Measurements from ENCODE around the gene AIFM3. TPM values are rescaled to one million over a fixed set of nuclear protein-coding genes. Genes with fewer than 3 reads are reported as not detected.

The AIFM3 gene
- total RNA-seq, 1 experiment from 2014 or later = 9.7 TPM

DNA sequence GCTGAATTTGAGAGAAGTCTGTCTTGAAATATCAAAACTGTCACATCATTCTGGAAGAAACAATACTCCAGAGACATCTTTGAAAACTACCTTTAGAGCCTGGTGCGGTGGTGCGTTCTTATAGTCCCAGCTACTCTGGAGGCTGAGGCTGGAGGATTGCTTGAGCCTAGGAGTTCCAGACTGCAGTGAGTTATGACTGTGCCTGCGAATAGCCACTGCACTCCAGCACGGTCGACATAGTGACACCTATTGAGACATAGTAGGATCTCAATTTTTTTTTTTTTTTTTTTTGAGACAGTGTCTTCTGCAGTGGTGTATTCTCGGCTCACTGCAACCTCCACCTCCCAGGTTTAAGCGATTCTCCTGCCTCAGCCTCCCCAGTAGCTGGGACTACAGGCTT, 11.5 kb upstream of the AIFM3 start:
- peaks cover 15 to 37% of the 10 kb centered on the region in 2 experiments for H3K4me1 ChIP-seq (ENCODE audit: control insufficient read depth in 1 of 2, insufficient read depth in 2 of 2, low read length in 2 of 2)
- peak overlapping the region in 1 of 2 experiments; percentile 98; a peak in 3 of 4 replicates for H3K4me3 ChIP-seq (replicated peaks in 1 of 2; ENCODE audit: low read depth in 1 of 2, low read length in 2 of 2)
- H2AFZ ChIP-seq (ENCODE audit: low read depth, low read length, poor library complexity, severe bottlenecking) = no peak overlapping the region
- H3K4me2 ChIP-seq (ENCODE audit: low read length) = peak overlapping the region; percentile 96
- intact Hi-C loops (cut with micrococcal nuclease) = loop anchor here (5.0 kb wide), 1 partner anchor 38 kb away; the partner anchor contains the start of gene CRKL
- peaks cover 18 to 26% of the 10 kb centered on the region in 2 experiments; a peak in 3 of 4 replicates for H3K36me3 ChIP-seq (ENCODE audit: control insufficient read depth in 1 of 2, insufficient read depth in 2 of 2, low read length in 2 of 2)
- CTCF ChIA-PET = interaction anchor here (0.6 to 4.4 kb wide), 7 partner anchors 18 to 143 kb away, joined by 3 to 21 read pairs (median 5); partner anchors contain the start of gene CRKL
- no peak for ATAC-seq
- peaks cover 9% of the 10 kb centered on the region; the same call in 1 of the 2 replicates for H4K20me1 ChIP-seq (ENCODE audit: insufficient read depth)
- peak; percentile 22 for DNase-seq (ENCODE audit: low read depth, low spot score)
- H3K79me2 ChIP-seq (ENCODE audit: insufficient read depth, low read length) = peaks cover 44% of the 10 kb centered on the region
- H3K9ac ChIP-seq (ENCODE audit: low read length) = peak overlapping the region; percentile 96; the same call in 1 of the 2 replicates
- no TSS peak for BruUV-seq (replicated peaks)
- H3K27me3 ChIP-seq (ENCODE audit: insufficient read depth, low read length) = no peaks in the 10 kb centered on the region
- POLR2A ChIA-PET = no interaction called here
- H3K27ac ChIP-seq (ENCODE audit: low read depth, low read length) = peak overlapping the region; percentile 96
- TF ChIP-seq SIN3A (IDR thresholded peaks at IDR 0.05; ENCODE audit: low read depth) (no peak), CBX3 (IDR thresholded peaks at IDR 0.05; ENCODE audit: low read depth) (no peak)
- no peaks in the 10 kb centered on the region for H3K9me3 ChIP-seq (ENCODE audit: control insufficient read depth in 1 of 2, insufficient read depth in 1 of 2, low read depth in 1 of 2, low read length in 2 of 2)
- RAD21 ChIA-PET (ENCODE audit: low non-redundant PET in 1 of 2, low total read pairs in 2 of 2, uncharacterized antibody in 2 of 2, unreplicated experiment in 2 of 2) = interaction anchor here in 1 of 2 experiments (1.3 kb wide), 1 partner anchor 69 kb away, joined by 5 read pairs; no protein-coding TSS in a partner anchor
- H3K9me2 ChIP-seq (ENCODE audit: insufficient read depth) = no peaks in the 10 kb centered on the region

DNA sequence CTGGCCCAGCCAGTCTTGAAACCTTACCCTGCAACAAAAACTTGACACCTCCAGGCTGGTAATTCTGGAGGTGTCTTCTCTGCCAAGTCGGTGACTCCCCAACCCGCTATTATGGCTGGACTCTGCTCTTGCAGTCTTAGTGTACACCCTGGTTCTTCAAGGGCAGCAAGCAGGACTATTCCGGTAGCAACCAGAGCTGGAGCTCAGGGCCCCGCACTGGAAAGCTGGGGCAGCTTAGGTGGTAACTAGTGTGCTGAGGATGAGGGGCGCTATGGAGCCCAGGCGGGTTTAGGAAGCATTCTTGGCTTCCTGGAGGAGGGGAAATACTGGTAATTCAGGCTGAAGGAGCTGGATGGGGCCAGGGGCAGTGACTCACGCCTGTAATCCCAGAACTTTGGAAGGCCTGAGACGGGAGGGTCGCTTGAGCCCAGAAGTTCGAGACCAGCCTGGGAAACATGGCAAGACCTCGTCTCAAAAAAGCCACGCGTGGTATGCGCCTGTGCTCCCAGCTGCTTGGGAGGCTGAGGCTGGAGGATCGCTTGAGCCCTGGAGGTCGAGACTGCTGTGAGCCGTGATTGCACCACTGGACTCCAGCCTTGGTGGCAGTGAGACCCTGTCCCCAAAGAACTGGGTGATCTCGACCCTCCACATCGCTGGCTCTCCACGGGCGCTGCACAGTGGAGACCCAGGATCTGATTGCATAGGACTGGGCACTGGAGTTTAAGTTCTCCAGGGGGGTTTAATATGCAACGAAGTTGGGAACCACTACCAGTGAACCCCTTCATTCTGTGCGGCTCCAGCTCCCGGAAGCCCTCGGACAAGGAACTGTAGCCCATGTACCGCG, 10.6 kb upstream of the AIFM3 start:
- POLR2A ChIA-PET = interaction anchor here (0.6 to 3.3 kb wide), 5 partner anchors 15 to 71 kb away, joined by 3 to 21 read pairs (median 4); partner anchors contain the start of genes CRKL and LZTR1
- TF ChIP-seq SRF (IDR thresholded peaks at IDR 0.05; ENCODE audit: low read depth) (no peak), POLR2A (IDR thresholded peaks at IDR 0.05; ENCODE audit: borderline replicate concordance, extremely low read depth, insufficient read depth, insufficient read length) (no peak), ZNF274 (IDR thresholded peaks at IDR 0.05; ENCODE audit: low read depth, low read length) (no peak), SIN3A (IDR thresholded peaks at IDR 0.05; ENCODE audit: low read depth) (no peak), EZH2phosphoT487 (IDR thresholded peaks at IDR 0.05; ENCODE audit: borderline replicate concordance) (no peak), YY1 (IDR thresholded peaks at IDR 0.05; ENCODE audit: extremely low read depth, insufficient replicate concordance, low read depth, low read length) (peak; percentile 57), SP1 (IDR thresholded peaks at IDR 0.05; ENCODE audit: low read depth) (no peak), ZFX (IDR thresholded peaks at IDR 0.05) (no peak), CEBPB (IDR thresholded peaks at IDR 0.05; ENCODE audit: low read depth) (no peak), ELF1 (IDR thresholded peaks at IDR 0.05; ENCODE audit: borderline replicate concordance, low read depth) (no peak), FOSL1 (IDR thresholded peaks at IDR 0.05; ENCODE audit: low read depth) (no peak)
- TF ChIP-seq, protein P1, sequence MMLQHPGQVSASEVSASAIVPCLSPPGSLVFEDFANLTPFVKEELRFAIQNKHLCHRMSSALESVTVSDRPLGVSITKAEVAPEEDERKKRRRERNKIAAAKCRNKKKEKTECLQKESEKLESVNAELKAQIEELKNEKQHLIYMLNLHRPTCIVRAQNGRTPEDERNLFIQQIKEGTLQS (IDR thresholded peaks at IDR 0.05) = no peak
- TF ChIP-seq, protein P2, sequence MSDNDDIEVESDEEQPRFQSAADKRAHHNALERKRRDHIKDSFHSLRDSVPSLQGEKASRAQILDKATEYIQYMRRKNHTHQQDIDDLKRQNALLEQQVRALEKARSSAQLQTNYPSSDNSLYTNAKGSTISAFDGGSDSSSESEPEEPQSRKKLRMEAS (IDR thresholded peaks at IDR 0.05) = peak; percentile 64
- TF ChIP-seq, protein P3, sequence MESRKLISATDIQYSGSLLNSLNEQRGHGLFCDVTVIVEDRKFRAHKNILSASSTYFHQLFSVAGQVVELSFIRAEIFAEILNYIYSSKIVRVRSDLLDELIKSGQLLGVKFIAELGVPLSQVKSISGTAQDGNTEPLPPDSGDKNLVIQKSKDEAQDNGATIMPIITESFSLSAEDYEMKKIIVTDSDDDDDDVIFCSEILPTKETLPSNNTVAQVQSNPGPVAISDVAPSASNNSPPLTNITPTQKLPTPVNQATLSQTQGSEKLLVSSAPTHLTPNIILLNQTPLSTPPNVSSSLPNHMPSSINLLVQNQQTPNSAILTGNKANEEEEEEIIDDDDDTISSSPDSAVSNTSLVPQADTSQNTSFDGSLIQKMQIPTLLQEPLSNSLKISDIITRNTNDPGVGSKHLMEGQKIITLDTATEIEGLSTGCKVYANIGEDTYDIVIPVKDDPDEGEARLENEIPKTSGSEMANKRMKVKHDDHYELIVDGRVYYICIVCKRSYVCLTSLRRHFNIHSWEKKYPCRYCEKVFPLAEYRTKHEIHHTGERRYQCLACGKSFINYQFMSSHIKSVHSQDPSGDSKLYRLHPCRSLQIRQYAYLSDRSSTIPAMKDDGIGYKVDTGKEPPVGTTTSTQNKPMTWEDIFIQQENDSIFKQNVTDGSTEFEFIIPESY (IDR thresholded peaks at IDR 0.05; ENCODE audit: extremely low read depth, insufficient replicate concordance, low read length) = no peak

More for the DNA sequence above, 10.6 kb upstream of the AIFM3 start:
- ChIA-PET RAD21 (ENCODE audit: low non-redundant PET in 1 of 2, low total read pairs in 2 of 2, uncharacterized antibody in 2 of 2, unreplicated experiment in 2 of 2) (interaction anchor here (0.6 to 1.3 kb wide), 2 partner anchors 29 to 70 kb away, joined by 3 to 5 read pairs; no protein-coding TSS in a partner anchor), CTCF (interaction anchor here (0.7 to 4.4 kb wide), 10 partner anchors 9 to 153 kb away, joined by 3 to 21 read pairs (median 5); partner anchors contain the start of genes CRKL and LZTR1)
- peak overlapping the region; percentile 81 to 98 for H3K4me3 ChIP-seq (replicated peaks in 1 of 2; ENCODE audit: low read depth in 1 of 2, low read length in 2 of 2)
- H3K27ac ChIP-seq (ENCODE audit: low read depth, low read length) = peak overlapping the region; percentile 96
- H2AFZ ChIP-seq (ENCODE audit: low read depth, low read length, poor library complexity, severe bottlenecking) = no peak overlapping the region
- ATAC-seq = peak; percentile 62
- H3K36me3 ChIP-seq (ENCODE audit: control insufficient read depth in 1 of 2, insufficient read depth in 2 of 2, low read length in 2 of 2) = peaks cover 9 to 17% of the 10 kb centered on the region in 2 experiments; a peak in 3 of 4 replicates
- DNase-seq (ENCODE audit: low read depth, low spot score) = peak; percentile 73
- H3K27me3 ChIP-seq (ENCODE audit: insufficient read depth, low read length) = no peaks in the 10 kb centered on the region
- peak overlapping the region; percentile 96 for H3K9ac ChIP-seq (ENCODE audit: low read length)
- peaks cover 5% of the 10 kb centered on the region; the same call in 1 of the 2 replicates for H4K20me1 ChIP-seq (ENCODE audit: insufficient read depth)
- BruUV-seq (replicated peaks) = TSS peak; percentile 48
- H3K4me2 ChIP-seq (ENCODE audit: low read length) = peak overlapping the region; percentile 96
- H3K4me1 ChIP-seq (ENCODE audit: control insufficient read depth in 1 of 2, insufficient read depth in 2 of 2, low read length in 2 of 2) = peaks cover 15 to 38% of the 10 kb centered on the region in 2 experiments
- H3K79me2 ChIP-seq (ENCODE audit: insufficient read depth, low read length) = peaks cover 35% of the 10 kb centered on the region
- H3K9me3 ChIP-seq (ENCODE audit: control insufficient read depth in 1 of 2, insufficient read depth in 1 of 2, low read depth in 1 of 2, low read length in 2 of 2) = no peaks in the 10 kb centered on the region
- intact Hi-C loops (cut with micrococcal nuclease) = loop anchor here (1.0 to 5.0 kb wide), 2 partner anchors 39 to 71 kb away; partner anchors contain the start of gene CRKL
- no peaks in the 10 kb centered on the region for H3K9me2 ChIP-seq (ENCODE audit: insufficient read depth)
